ENCODE measurements around the gene ETV1. TPM values are rescaled to one million over a fixed set of nuclear protein-coding genes. Genes with fewer than 3 reads are reported as not detected.

Gene ETV1
- total RNA-seq, 2 experiments from 2014 or later = not detected

DNA sequence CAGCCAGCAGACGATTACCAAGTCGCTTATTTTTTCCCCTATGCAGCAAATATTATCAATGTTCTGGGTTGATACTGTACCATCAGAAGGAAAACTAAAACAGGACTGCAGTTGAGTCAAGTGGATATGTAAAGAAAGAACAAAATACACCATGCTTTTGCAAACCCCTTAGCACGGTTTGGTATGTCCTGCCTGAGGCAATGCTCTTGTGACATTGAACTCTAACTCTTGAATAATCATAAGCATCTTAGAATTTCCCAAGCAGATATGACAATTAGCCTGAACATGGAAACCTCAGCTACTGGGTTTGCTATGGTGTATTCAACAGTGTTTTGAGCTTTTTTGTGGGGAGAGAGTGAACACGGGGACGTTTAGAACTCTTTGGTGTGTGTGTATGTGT lies 107.4 kb downstream of the ETV1 start:
- Histone ChIP-seq H3K9me3 (ENCODE audit: control insufficient read depth in 1 of 2, insufficient read depth in 1 of 2, low read length in 2 of 2) (no peaks in the 10 kb centered on the region), H3K27me3 (ENCODE audit: control insufficient read depth in 1 of 2, insufficient read depth in 2 of 2, low read length in 2 of 2) (no peaks in the 10 kb centered on the region), H3K4me3 (ENCODE audit: low read length) (no peak overlapping the region), H3K4me1 (ENCODE audit: insufficient read depth, low read length) (no peaks in the 10 kb centered on the region), H3K36me3 (ENCODE audit: insufficient read depth, low read length) (no peaks in the 10 kb centered on the region), H3K27ac (ENCODE audit: low read depth in 1 of 2, low read length in 2 of 2) (no peak overlapping the region)
- Mint-ChIP-seq H3K9me3 (peaks cover 8% of the 10 kb centered on the region), H3K4me3 (no peak overlapping the region), H3K27ac (no peak overlapping the region), H3K4me1 (ENCODE audit: low read depth) (no peaks in the 10 kb centered on the region), H3K36me3 (ENCODE audit: low read depth) (no peaks in the 10 kb centered on the region), H3K27me3 (no peaks in the 10 kb centered on the region)
- ATAC-seq (ENCODE audit: poor library complexity) = no peak
- TF ChIP-seq CTCF (IDR thresholded peaks at IDR 0.05) = no peak
- intact Hi-C loops (cut with DNase I, micrococcal nuclease) = no loop called here
- ChIA-PET CTCF (no interaction called here), POLR2A (no interaction called here)
- DNase-seq = no peak

- no peaks in the 10 kb centered on the region for H3K27me3 ChIP-seq (ENCODE audit: control insufficient read depth in 1 of 2, insufficient read depth in 2 of 2, low read length in 2 of 2)
- POLR2A ChIA-PET = no interaction called here
- no peaks in the 10 kb centered on the region for H3K36me3 ChIP-seq (ENCODE audit: insufficient read depth, low read length)
- Mint-ChIP-seq H3K4me1 (ENCODE audit: low read depth) (no peaks in the 10 kb centered on the region), H3K36me3 (ENCODE audit: low read depth) (no peaks in the 10 kb centered on the region), H3K27me3 (no peaks in the 10 kb centered on the region), H3K9me3 (peaks cover 8% of the 10 kb centered on the region), H3K27ac (no peak overlapping the region), H3K4me3 (no peak overlapping the region)
- no peak for TF ChIP-seq CTCF (IDR thresholded peaks at IDR 0.05)
- H3K4me3 ChIP-seq (ENCODE audit: low read length) = no peak overlapping the region
- H3K27ac ChIP-seq (ENCODE audit: low read depth in 1 of 2, low read length in 2 of 2) = no peak overlapping the region
- no peak for DNase-seq
- intact Hi-C loops (cut with DNase I, micrococcal nuclease) = no loop called here
- no peaks in the 10 kb centered on the region for H3K9me3 ChIP-seq (ENCODE audit: control insufficient read depth in 1 of 2, insufficient read depth in 1 of 2, low read length in 2 of 2)
- H3K4me1 ChIP-seq (ENCODE audit: insufficient read depth, low read length) = no peaks in the 10 kb centered on the region
- CTCF ChIA-PET = interaction anchor here (0.6 kb wide), 1 partner anchor 273 kb away, joined by 3 read pairs; no protein-coding TSS in a partner anchor
- ATAC-seq (ENCODE audit: poor library complexity) = no peak
These were observed 108.7 kb downstream of the ETV1 start for GRCh38 chr7:13880789-13881188.

DNA sequence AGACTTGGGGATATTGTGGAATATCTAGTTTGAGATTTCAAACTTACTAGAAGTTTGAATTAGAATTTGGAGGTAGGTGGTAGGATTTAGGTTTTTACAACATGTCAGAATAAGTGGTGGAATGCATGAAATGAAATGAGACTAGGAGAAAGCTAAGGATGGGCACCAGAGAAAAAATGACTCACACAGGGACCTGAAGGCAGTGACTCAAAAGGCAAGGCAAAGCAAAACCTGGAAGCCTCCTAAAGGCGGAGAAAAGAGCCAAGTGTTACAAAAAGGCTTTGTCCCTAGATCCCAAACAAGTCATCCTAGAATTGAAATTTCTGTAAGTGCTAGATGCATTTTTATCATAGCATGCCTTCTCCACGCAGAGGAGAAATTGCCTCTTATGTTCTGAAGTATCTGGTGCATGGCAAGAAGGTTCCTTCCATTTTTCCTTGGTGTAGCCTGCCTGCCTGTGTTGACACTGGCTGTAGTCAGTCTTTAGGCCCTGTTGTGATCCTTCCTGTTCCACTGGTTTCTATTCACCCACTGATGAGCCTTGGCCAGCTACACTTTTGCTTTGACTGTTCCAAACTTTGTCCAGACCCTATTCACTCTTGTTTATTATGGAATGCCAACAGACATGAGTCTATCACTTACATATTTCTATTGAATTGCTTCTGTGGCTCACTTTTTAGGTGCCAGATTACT lies 109.3 kb downstream of the ETV1 start:
- Histone ChIP-seq H3K4me3 (ENCODE audit: low read length) (no peak overlapping the region), H3K27ac (ENCODE audit: low read depth in 1 of 2, low read length in 2 of 2) (no peak overlapping the region), H3K9me3 (ENCODE audit: control insufficient read depth in 1 of 2, insufficient read depth in 1 of 2, low read length in 2 of 2) (no peaks in the 10 kb centered on the region), H3K4me1 (ENCODE audit: insufficient read depth, low read length) (no peaks in the 10 kb centered on the region), H3K27me3 (ENCODE audit: control insufficient read depth in 1 of 2, insufficient read depth in 2 of 2, low read length in 2 of 2) (no peaks in the 10 kb centered on the region), H3K36me3 (ENCODE audit: insufficient read depth, low read length) (no peaks in the 10 kb centered on the region)
- Mint-ChIP-seq H3K4me1 (ENCODE audit: low read depth) (no peaks in the 10 kb centered on the region), H3K36me3 (ENCODE audit: low read depth) (no peaks in the 10 kb centered on the region), H3K4me3 (no peak overlapping the region), H3K27me3 (no peaks in the 10 kb centered on the region), H3K27ac (no peak overlapping the region), H3K9me3 (peaks cover 7% of the 10 kb centered on the region)
- intact Hi-C loops (cut with DNase I, micrococcal nuclease) = no loop called here
- ATAC-seq (ENCODE audit: poor library complexity) (no peak), DNase-seq (no peak)
- CTCF ChIA-PET = no interaction called here
- TF ChIP-seq CTCF (IDR thresholded peaks at IDR 0.05) = no peak
- POLR2A ChIA-PET = no interaction called here
